Kidney (tissue), 14 donors: Measurements from ENCODE around the gene MCCC1. TPM values are rescaled to one million over a fixed set of nuclear protein-coding genes. Genes with fewer than 3 reads are reported as not detected.
"Not testable (repeated sequence)": the region's sequence is repeated elsewhere in the genome, so short reads cannot be mapped to it uniquely, and the experiment has no call there.

ENCODE experiments used
- DNase-seq, 5 donors: peaks; one replicate each; pipeline ENCODE4 v3.0.0-alpha.2; 2013 to 2020
- FAIRE-seq: peaks from 2 replicates; lab custom pipeline; 2012; peaks lifted over from hg19 to GRCh38; lab: Jason Lieb, UNC
- H3K27ac ChIP-seq, 2 donors: one replicate each; pipeline ENCODE4 v1.7.0; 2013; ENCODE audit warnings: low read depth in 2 of 2, low read length in 2 of 2, inconsistent platforms in 1 of 2
- H3K27me3 ChIP-seq: one replicate; pipeline ENCODE4 v1.7.1; 2013; ENCODE audit warnings: low read length, inconsistent platforms; ENCODE audit not compliant: control insufficient read depth, insufficient read depth
- H3K36me3 ChIP-seq, 3 donors: one replicate each; pipeline versions ENCODE4 v1.7.0 to v1.7.1; 2013; ENCODE audit warnings: low read length in 3 of 3, control low read depth in 1 of 3, inconsistent platforms in 1 of 3; ENCODE audit not compliant: insufficient read depth in 3 of 3, control insufficient read depth in 2 of 3
- H3K4me1 ChIP-seq, 3 donors: one replicate each; pipeline versions ENCODE4 v1.7.0 to v1.7.1; 2013; ENCODE audit warnings: low read length in 3 of 3, inconsistent platforms in 1 of 3, low read depth in 1 of 3; ENCODE audit not compliant: control insufficient read depth in 2 of 3, insufficient read depth in 2 of 3
- H3K4me3 ChIP-seq, 3 donors: one replicate each; pipeline versions ENCODE4 v1.7.0 to v1.8.1; 2013; ENCODE audit warnings: low read length in 3 of 3, control low read depth in 1 of 3, inconsistent platforms in 1 of 3
- H3K9ac ChIP-seq, 3 donors: one replicate each; pipeline versions ENCODE4 v1.7.0 to v1.7.1; 2013; ENCODE audit warnings: low read length in 3 of 3, control low read depth in 1 of 3, inconsistent platforms in 1 of 3
- H3K9me3 ChIP-seq, 3 donors: one replicate each; pipeline versions ENCODE4 v1.7.0 to v1.7.1; 2013; ENCODE audit warnings: low read length in 3 of 3, control low read depth in 1 of 3, inconsistent platforms in 1 of 3; ENCODE audit not compliant: control insufficient read depth in 2 of 3, insufficient read depth in 1 of 3
- intact Hi-C: fragments of 100-400 bp; cut with DNase I; formaldehyde crosslinking; loops from one replicate; pipeline ENCODE4 v1.11.1; 2022
- polyA plus RNA-seq: library from polyadenylated mRNA; stranded (reverse); fragments of 350-450 nt; fragmentation: Illumina TruSeq; extraction: RNeasy Lipid Tissue Mini Kit (QIAGEN cat#74804); gene quantifications from one replicate; pipeline ENCODE4 v1.2.3, GENCODE V29; 2014; ENCODE audit warnings: low read depth, low replicate concordance; ENCODE audit not compliant: insufficient read depth
- total RNA-seq: library from RNA; stranded (reverse); fragmentation: NEBNext Ultra II Directional; extraction: Animal tissue kit (Norgen Biotek cat#: 25700); gene quantifications from one replicate; pipeline ENCODE4 v1.2.1, GENCODE V29; 2021
- TF ChIP-seq, protein P1 (sequence below): IDR thresholded peaks from 3 replicates; pipeline ENCODE4 v1.5.1; 2012; ENCODE audit warnings: mild to moderate bottlenecking, moderate library complexity, borderline replicate concordance; ENCODE audit not compliant: insufficient read depth; ENCODE audit errors: extremely low read depth
- donor health status: control.
- donor health status: control.
- donor health status: control.
- donor health status: control.
- donor health status: control.
- donor health status: DM: yes; HTN: yes; CAD: no.
- donor health status: Normal renal cell carcinoma (clear cell type).

Gene MCCC1
- total and polyA plus RNA-seq, 2 donors from 2014 or later: 35.3 to 85.5 TPM

DNA sequence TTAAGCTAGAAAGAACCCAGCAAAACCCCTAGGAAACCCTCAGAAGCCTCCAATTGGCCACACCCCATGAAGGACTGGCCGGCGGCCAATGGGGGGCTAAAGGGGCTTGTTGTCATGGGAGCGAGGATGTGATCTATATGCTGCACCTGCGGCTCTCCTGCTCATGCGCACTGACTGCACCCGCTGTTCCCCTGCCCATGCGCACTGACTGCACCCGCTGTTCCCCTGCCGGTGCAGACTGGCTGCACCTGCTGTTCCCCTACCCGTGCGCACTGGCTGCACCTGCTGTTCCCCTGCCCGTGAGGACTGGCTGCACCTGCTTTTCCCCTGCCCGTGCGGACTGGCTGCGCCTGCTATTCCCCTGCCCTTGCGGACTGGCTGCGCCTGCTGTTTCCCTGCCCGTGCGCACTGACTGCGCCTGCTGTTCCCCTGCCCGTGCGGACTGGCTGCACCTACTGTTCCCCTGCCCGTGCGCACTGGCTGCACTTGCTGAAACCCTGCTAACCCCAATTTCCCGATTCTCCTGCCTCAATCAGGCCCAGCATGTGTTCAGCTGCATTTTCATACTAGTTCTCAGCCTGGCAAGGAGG lies 16.8 kb upstream of the MCCC1 start:
- TF ChIP-seq, protein P1, sequence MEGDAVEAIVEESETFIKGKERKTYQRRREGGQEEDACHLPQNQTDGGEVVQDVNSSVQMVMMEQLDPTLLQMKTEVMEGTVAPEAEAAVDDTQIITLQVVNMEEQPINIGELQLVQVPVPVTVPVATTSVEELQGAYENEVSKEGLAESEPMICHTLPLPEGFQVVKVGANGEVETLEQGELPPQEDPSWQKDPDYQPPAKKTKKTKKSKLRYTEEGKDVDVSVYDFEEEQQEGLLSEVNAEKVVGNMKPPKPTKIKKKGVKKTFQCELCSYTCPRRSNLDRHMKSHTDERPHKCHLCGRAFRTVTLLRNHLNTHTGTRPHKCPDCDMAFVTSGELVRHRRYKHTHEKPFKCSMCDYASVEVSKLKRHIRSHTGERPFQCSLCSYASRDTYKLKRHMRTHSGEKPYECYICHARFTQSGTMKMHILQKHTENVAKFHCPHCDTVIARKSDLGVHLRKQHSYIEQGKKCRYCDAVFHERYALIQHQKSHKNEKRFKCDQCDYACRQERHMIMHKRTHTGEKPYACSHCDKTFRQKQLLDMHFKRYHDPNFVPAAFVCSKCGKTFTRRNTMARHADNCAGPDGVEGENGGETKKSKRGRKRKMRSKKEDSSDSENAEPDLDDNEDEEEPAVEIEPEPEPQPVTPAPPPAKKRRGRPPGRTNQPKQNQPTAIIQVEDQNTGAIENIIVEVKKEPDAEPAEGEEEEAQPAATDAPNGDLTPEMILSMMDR: no peak
- FAIRE-seq (no peak), DNase-seq (peak in 4 of 5 donors; percentile 91 to 93 (median 92))
- H3K27me3 ChIP-seq: no peaks in the 10 kb centered on the region
- peak overlapping the region; percentile 29 to 51 (median 35) for H3K4me3 ChIP-seq
- intact Hi-C loops: no loop called here
- H3K36me3 ChIP-seq: no peaks in the 10 kb centered on the region
- no peak overlapping the region for H3K9ac ChIP-seq
- H3K9me3 ChIP-seq: peaks cover 0 to 4% (median 0%) of the 10 kb centered on the region in 3 donors
- H3K27ac ChIP-seq: no peak overlapping the region
- peaks cover 0 to 4% (median 0%) of the 10 kb centered on the region in 3 donors for H3K4me1 ChIP-seq

DNA sequence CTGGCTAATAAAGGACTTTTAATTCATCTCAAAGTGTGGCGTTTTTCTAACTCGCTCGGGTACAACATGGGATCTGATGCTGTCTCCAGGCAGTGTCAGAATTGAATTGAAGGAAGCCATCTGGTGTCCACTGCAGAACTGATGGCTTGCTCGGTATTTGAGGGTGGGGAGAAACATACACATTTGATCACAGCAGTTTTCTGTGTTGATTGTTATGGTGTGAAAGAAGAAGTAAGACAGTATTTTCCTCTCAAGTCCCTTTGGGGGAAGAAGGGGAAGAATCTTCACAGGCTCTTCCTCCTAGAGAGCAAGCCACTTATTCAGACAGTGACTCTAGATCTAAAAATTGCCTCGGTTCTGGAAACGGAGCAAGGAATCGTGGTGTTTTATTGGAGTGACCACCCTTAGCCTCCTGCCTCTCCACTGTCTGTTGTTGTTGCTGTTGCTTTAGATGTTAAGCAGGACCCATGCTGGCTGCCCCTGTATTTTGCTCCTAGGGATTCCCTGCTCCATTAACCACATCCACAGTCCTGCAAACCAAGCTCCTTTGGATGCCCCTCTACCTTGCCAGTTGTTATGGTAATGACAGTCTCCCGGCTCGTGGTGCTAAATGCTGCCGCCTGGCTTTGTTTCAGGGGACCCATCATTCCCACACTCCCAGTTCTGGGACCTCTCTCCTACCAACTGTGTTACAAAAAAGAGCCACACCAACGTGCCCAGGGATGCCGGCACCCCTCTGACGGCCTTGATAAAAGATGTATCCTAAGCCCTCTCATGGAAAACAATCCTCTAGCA lies 15.3 kb upstream of the MCCC1 start:
- Histone ChIP-seq H3K27ac (no peak overlapping the region), H3K36me3 (no peaks in the 10 kb centered on the region), H3K9me3 (peaks cover 0 to 4% (median 0%) of the 10 kb centered on the region in 3 donors), H3K4me3 (no peak overlapping the region), H3K27me3 (no peaks in the 10 kb centered on the region), H3K9ac (no peak overlapping the region), H3K4me1 (peaks cover 0 to 4% (median 0%) of the 10 kb centered on the region in 3 donors)
- peak in 3 of 5 donors; percentile 26 to 56 (median 53) for DNase-seq
- no peak for FAIRE-seq
- intact Hi-C loops: no loop called here
- TF ChIP-seq, protein P1: no peak

DNA sequence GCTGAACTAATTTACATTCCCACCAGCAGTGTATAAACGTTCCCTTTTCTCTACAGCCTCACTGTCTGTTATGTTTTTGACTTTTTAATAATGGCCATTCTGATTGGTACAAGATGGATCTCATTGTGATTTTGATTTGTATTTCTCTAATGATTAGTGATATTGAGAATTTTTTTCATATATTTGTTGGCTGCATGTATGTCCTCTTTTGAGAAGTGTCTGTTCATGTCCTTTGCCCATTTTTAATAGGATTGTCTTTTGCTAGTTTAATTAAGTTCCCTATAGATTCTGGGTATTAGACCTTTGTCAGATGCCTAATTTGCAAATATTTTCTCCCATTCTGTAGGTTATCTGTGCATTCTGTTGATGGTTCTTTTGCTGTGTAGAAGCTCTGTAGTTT lies 10.6 kb upstream of the MCCC1 start:
- H3K4me1 ChIP-seq, H3K36me3 ChIP-seq, FAIRE-seq, H3K9ac ChIP-seq, H3K9me3 ChIP-seq, H3K27me3 ChIP-seq, H3K4me3 ChIP-seq, H3K27ac ChIP-seq, DNase-seq, intact Hi-C loops: not testable (repeated sequence)

DNA sequence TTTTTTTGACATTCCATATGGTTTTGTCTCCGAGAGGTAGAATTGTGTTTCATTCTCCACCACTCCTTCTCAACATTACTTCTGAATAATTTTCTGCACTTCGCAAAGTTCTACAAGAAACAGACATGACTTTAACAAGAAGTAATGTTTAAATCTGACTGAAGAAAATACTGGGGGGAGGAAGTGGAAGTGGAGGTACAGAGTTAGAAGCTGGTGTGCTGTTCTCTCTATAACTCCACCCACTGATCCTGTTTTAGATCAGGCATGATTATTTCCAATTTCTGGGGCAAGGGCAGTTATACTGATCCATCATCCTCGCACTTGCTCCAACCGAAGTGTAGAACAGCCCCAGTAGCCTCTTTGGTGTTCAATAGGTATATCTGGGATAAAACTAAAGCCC lies 9.2 kb upstream of the MCCC1 start:
- Histone ChIP-seq H3K9ac (no peak overlapping the region), H3K9me3 (peaks cover 0 to 4% (median 0%) of the 10 kb centered on the region in 3 donors), H3K36me3 (no peaks in the 10 kb centered on the region), H3K27ac (no peak overlapping the region), H3K4me3 (no peak overlapping the region), H3K4me1 (no peaks in the 10 kb centered on the region), H3K27me3 (no peaks in the 10 kb centered on the region)
- FAIRE-seq (no peak), DNase-seq (no peak)
- intact Hi-C loops: no loop called here
- TF ChIP-seq, protein P1: no peak
